Measurements from ENCODE around the gene MAGOH.
"Not testable (repeated sequence)": the region's sequence is repeated elsewhere in the genome, so short reads cannot be mapped to it uniquely, and the experiment has no call there.

Gene MAGOH

GRCh38 chr1:53206735-53207379, 31.5 kb downstream of the MAGOH start:
- H2AFZ ChIP-seq, result no peak overlapping the region
- H3K4me1 ChIP-seq, result no peaks in the 10 kb centered on the region
- H3K9me3 ChIP-seq (ENCODE audit: control insufficient read depth, low read length), result no peaks in the 10 kb centered on the region
- H3K36me3 ChIP-seq (ENCODE audit: control insufficient read depth, insufficient read depth, low read length), result no peaks in the 10 kb centered on the region
- no peak overlapping the region for H3K27ac ChIP-seq
- no peaks in the 10 kb centered on the region for H3K27me3 ChIP-seq (ENCODE audit: control insufficient read depth, insufficient read depth, low read length)
- no peak overlapping the region for H3K4me3 ChIP-seq (ENCODE audit: low read depth, low read length)
- no peaks in the 10 kb centered on the region for H3K79me2 ChIP-seq
- no peak overlapping the region for H3K4me2 ChIP-seq (ENCODE audit: low read length)
- H3K9ac ChIP-seq, result no peak overlapping the region
- TF ChIP-seq, protein P1, sequence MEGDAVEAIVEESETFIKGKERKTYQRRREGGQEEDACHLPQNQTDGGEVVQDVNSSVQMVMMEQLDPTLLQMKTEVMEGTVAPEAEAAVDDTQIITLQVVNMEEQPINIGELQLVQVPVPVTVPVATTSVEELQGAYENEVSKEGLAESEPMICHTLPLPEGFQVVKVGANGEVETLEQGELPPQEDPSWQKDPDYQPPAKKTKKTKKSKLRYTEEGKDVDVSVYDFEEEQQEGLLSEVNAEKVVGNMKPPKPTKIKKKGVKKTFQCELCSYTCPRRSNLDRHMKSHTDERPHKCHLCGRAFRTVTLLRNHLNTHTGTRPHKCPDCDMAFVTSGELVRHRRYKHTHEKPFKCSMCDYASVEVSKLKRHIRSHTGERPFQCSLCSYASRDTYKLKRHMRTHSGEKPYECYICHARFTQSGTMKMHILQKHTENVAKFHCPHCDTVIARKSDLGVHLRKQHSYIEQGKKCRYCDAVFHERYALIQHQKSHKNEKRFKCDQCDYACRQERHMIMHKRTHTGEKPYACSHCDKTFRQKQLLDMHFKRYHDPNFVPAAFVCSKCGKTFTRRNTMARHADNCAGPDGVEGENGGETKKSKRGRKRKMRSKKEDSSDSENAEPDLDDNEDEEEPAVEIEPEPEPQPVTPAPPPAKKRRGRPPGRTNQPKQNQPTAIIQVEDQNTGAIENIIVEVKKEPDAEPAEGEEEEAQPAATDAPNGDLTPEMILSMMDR (IDR thresholded peaks at IDR 0.05), result no peak

GRCh38 chr1:53206083-53206685, 32.1 kb downstream of the MAGOH start:
- H3K27me3 ChIP-seq (ENCODE audit: control insufficient read depth, insufficient read depth, low read length); H3K79me2 ChIP-seq; H3K4me1 ChIP-seq; H3K9me3 ChIP-seq (ENCODE audit: control insufficient read depth, low read length); H3K4me3 ChIP-seq (ENCODE audit: low read depth, low read length); H3K36me3 ChIP-seq (ENCODE audit: control insufficient read depth, insufficient read depth, low read length); H3K9ac ChIP-seq; H3K27ac ChIP-seq; H3K4me2 ChIP-seq (ENCODE audit: low read length); H2AFZ ChIP-seq: not testable (repeated sequence)

DNA sequence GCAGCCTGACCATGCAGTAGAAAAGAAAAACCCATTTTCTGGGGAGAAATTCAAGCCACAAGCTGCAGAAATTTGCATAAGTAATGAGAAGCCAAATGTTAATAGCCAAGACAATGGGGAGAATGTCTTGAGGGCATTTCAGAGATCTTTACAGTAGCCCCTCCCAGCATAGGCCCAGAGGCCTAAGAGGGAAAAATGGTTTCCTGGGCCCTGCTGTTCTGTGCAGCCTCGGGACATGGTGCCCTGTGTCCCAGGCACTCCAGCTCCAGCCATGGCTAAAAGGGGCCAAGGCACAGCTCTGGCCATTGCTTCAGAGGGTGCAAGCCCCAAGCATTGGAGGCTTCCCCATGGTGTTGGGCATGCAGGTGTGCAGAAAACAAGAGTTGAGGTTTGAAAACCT, 32.8 kb downstream of the MAGOH start:
- H3K4me2 ChIP-seq (ENCODE audit: low read length); H3K27me3 ChIP-seq (ENCODE audit: control insufficient read depth, insufficient read depth, low read length); H3K27ac ChIP-seq; H3K36me3 ChIP-seq (ENCODE audit: control insufficient read depth, insufficient read depth, low read length); H3K4me3 ChIP-seq (ENCODE audit: low read depth, low read length); H3K9me3 ChIP-seq (ENCODE audit: control insufficient read depth, low read length); H3K9ac ChIP-seq; H3K79me2 ChIP-seq; H3K4me1 ChIP-seq; H2AFZ ChIP-seq: not testable (repeated sequence)

DNA sequence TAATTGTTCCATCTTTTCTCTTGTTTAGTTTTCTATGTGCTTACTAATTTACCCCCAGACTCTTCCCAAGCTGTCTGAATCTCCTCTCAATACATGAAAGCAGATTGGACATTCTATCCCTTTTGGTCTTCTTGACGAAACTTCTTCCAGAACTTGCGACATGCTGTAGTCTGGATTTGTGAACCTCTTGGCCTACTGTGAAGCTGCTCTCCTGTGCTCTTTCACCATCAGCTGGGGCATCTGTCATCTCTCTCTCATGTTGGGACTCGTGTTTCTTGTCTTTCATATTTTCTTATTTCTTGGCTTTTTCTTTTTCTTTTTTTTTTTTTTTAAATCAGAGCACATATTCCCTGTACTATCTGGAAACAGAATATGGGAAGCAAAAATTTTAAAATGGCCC, 34.9 kb downstream of the MAGOH start:
- no peak overlapping the region for H3K27ac ChIP-seq
- H3K4me1 ChIP-seq, result peaks cover under 1% of the 10 kb centered on the region
- H3K27me3 ChIP-seq (ENCODE audit: control insufficient read depth, insufficient read depth, low read length), result no peaks in the 10 kb centered on the region
- no peaks in the 10 kb centered on the region for H3K36me3 ChIP-seq (ENCODE audit: control insufficient read depth, insufficient read depth, low read length)
- TF ChIP-seq, protein P1 (IDR thresholded peaks at IDR 0.05), result no peak
- H3K4me3 ChIP-seq (ENCODE audit: low read depth, low read length), result no peak overlapping the region
- no peak overlapping the region for H3K9ac ChIP-seq
- H3K9me3 ChIP-seq (ENCODE audit: control insufficient read depth, low read length), result no peaks in the 10 kb centered on the region
- H3K4me2 ChIP-seq (ENCODE audit: low read length), result no peak overlapping the region
- H3K79me2 ChIP-seq, result no peaks in the 10 kb centered on the region
- H2AFZ ChIP-seq, result no peak overlapping the region

DNA sequence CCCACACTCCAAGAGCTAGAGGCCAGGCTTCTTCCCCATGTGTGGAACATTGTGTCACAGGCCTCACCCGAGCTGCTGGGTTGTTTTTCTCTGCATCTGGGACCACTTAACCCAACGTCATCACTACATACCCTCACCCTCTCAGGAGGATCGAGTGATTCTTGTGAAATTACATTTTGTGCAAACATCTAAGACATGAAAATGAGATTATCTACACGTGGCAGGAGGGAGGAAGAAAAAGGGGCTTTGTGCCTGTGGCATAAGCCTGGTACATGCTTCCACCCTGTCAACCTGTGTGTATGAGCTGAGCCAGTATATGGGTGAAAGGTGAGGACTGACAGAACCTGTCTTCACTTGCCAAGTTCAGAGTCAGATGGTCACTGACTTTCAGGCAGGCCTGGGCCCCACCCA, 40.1 kb downstream of the MAGOH start:
- peak overlapping the region; percentile 45 for H3K4me2 ChIP-seq (ENCODE audit: low read length)
- no peaks in the 10 kb centered on the region for H3K9me3 ChIP-seq (ENCODE audit: control insufficient read depth, low read length)
- H3K4me1 ChIP-seq, result peaks cover 11% of the 10 kb centered on the region
- no peak overlapping the region for H3K9ac ChIP-seq
- no peaks in the 10 kb centered on the region for H3K79me2 ChIP-seq
- H3K27ac ChIP-seq, result peak overlapping the region; percentile 92
- peak overlapping the region; percentile 15 for H3K4me3 ChIP-seq (ENCODE audit: low read depth, low read length)
- H3K36me3 ChIP-seq (ENCODE audit: control insufficient read depth, insufficient read depth, low read length), result no peaks in the 10 kb centered on the region
- TF ChIP-seq, protein P1 (IDR thresholded peaks at IDR 0.05), result no peak
- H3K27me3 ChIP-seq (ENCODE audit: control insufficient read depth, insufficient read depth, low read length), result no peaks in the 10 kb centered on the region
- H2AFZ ChIP-seq, result no peak overlapping the region

All from parathyroid adenoma (tissue), 2 donors.